Panc1 (cell line): ENCODE data around the gene NAXE.

Experiments used
- REST ChIP-seq, 2 experiments: IDR thresholded peaks; 2 replicates each; pipeline ENCODE4 v1.6.1; 2011 to 2012; ENCODE audit warnings: low read depth in 2 of 2, control low read depth in 1 of 2, low read length in 1 of 2, mild to moderate bottlenecking in 1 of 2, moderate library complexity in 1 of 2; ENCODE audit not compliant: insufficient read depth in 1 of 2
- TF ChIP-seq, protein P1 (sequence below): fragments of 450-650 bp; IDR thresholded peaks from 2 replicates; pipeline ENCODE4 v1.5.1; 2017; ENCODE audit warnings: mild to moderate bottlenecking

DNA sequence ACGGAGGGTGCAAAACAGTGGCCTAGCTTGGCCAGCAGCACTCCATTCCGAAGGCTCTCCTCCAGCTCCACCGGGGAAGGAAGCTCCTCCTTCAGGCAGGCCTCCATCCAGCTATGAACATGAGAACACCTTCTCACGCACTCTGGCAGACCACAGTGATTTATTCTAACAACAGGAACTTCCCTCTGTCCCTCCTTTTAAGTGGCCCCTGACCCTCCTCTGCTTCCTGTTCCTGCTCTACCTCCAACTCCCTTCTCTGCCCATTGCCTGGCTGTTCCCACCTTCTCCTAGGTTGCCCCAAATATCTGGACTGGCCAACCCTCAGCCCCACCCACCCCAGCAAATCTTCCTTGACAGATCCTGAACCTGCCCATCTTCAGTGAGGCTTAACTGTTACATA lies 25.1 kb upstream of the NAXE start:
- TF ChIP-seq, protein P1, sequence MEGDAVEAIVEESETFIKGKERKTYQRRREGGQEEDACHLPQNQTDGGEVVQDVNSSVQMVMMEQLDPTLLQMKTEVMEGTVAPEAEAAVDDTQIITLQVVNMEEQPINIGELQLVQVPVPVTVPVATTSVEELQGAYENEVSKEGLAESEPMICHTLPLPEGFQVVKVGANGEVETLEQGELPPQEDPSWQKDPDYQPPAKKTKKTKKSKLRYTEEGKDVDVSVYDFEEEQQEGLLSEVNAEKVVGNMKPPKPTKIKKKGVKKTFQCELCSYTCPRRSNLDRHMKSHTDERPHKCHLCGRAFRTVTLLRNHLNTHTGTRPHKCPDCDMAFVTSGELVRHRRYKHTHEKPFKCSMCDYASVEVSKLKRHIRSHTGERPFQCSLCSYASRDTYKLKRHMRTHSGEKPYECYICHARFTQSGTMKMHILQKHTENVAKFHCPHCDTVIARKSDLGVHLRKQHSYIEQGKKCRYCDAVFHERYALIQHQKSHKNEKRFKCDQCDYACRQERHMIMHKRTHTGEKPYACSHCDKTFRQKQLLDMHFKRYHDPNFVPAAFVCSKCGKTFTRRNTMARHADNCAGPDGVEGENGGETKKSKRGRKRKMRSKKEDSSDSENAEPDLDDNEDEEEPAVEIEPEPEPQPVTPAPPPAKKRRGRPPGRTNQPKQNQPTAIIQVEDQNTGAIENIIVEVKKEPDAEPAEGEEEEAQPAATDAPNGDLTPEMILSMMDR = no peak
- no peak for TF ChIP-seq REST (IDR thresholded peaks at IDR 0.05; ENCODE audit: insufficient read depth in 1 of 2, low read depth in 2 of 2, low read length in 1 of 2)
